Mucosa of descending colon (tissue), 3 donors: ENCODE measurements around the gene MTFMT. TPM values are rescaled to one million over a fixed set of nuclear protein-coding genes. Genes with fewer than 3 reads are reported as not detected.

ENCODE experiments used
- ATAC-seq: fragments of 200-7000 bp; cut with Tn5 transposase; one replicate; pipeline ENCODE4 v1.9.1; 2020; ENCODE audit warnings: mild to moderate bottlenecking, moderate library complexity
- DNase-seq, 3 donors: peaks; one replicate each; pipeline ENCODE4 v3.0.0-alpha.2; 2020
- H3K36me3 ChIP-seq: fragments of 200-600 bp; one replicate; pipeline ENCODE4 v1.8.0; 2021; ENCODE audit warnings: low read depth, mild to moderate bottlenecking
- H3K4me1 ChIP-seq: fragments of 200-600 bp; one replicate; pipeline ENCODE4 v1.8.0; 2021; ENCODE audit warnings: low read depth, mild to moderate bottlenecking
- H3K4me3 ChIP-seq: fragments of 200-600 bp; one replicate; pipeline ENCODE4 v1.8.0; 2021; ENCODE audit warnings: mild to moderate bottlenecking
- H3K9me3 ChIP-seq: fragments of 200-600 bp; one replicate; pipeline ENCODE4 v1.8.0; 2021; ENCODE audit warnings: mild to moderate bottlenecking
- intact Hi-C, 2 donors: fragments of 100-400 bp; cut with DNase I in 1 of 2; cut with micrococcal nuclease in 1 of 2; formaldehyde crosslinking; loops; one replicate each; pipeline versions ENCODE4 v1.11.0 to v1.11.1; 2022; cut with DNase I, micrococcal nuclease
- total RNA-seq, 3 donors: library from RNA; stranded (reverse); fragmentation: NEBNext Ultra II Directional in 2 of 3; extraction: Animal tissue kit (Norgen Biotek cat#: 25700) in 2 of 3; gene quantifications; one replicate each; pipeline versions ENCODE4 v1.2.1 to v1.2.4, GENCODE V29; 2021 to 2023
- TF ChIP-seq, protein P1 (sequence below): fragments of 200-600 bp; IDR thresholded peaks from one replicate; pipeline ENCODE4 v1.8.0; 2022; ENCODE audit warnings: antibody characterized with exemption, mild to moderate bottlenecking
- donor health status: DM: no; HTN: no; CAD: no; lungs with moderate emphysema.
- donor health status: DM: no; HTN: no; CAD: no.
- donor health status: DM: no; HTN: yes; CAD: no.

Gene MTFMT
- total RNA-seq, 3 donors from 2014 or later, result 17.5 to 24.0 (median 19.2) TPM

DNA sequence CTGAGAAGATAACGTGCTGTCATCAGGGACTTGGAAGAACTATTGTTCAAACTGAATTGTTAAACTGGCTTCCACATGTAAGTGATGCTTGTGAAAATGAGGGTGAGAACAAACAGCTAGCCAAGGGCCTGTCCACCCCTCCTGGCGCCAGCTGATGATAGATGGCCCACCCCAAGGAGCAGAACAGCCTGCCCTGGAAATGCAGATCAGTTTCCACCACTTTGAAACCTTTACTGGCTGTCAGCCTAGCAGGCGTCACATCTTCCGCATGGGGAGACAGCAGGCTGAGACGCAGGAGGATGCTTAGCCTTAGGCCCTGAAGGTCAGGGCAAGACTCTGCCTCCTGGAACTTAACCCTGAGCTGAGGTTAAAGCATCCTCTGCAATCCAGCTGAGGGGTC lies 9.4 kb upstream of the MTFMT start:
- Histone ChIP-seq H3K4me3 (no peak overlapping the region), H3K4me1 (peaks cover 16% of the 10 kb centered on the region), H3K9me3 (no peaks in the 10 kb centered on the region), H3K36me3 (no peaks in the 10 kb centered on the region)
- intact Hi-C loops, result loop anchor here in 1 of 2 donors (10.0 kb wide), 1 partner anchor 46 kb away; no protein-coding TSS in a partner anchor
- DNase-seq (no peak), ATAC-seq (no peak)
- TF ChIP-seq, protein P1, sequence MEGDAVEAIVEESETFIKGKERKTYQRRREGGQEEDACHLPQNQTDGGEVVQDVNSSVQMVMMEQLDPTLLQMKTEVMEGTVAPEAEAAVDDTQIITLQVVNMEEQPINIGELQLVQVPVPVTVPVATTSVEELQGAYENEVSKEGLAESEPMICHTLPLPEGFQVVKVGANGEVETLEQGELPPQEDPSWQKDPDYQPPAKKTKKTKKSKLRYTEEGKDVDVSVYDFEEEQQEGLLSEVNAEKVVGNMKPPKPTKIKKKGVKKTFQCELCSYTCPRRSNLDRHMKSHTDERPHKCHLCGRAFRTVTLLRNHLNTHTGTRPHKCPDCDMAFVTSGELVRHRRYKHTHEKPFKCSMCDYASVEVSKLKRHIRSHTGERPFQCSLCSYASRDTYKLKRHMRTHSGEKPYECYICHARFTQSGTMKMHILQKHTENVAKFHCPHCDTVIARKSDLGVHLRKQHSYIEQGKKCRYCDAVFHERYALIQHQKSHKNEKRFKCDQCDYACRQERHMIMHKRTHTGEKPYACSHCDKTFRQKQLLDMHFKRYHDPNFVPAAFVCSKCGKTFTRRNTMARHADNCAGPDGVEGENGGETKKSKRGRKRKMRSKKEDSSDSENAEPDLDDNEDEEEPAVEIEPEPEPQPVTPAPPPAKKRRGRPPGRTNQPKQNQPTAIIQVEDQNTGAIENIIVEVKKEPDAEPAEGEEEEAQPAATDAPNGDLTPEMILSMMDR, result no peak

DNA sequence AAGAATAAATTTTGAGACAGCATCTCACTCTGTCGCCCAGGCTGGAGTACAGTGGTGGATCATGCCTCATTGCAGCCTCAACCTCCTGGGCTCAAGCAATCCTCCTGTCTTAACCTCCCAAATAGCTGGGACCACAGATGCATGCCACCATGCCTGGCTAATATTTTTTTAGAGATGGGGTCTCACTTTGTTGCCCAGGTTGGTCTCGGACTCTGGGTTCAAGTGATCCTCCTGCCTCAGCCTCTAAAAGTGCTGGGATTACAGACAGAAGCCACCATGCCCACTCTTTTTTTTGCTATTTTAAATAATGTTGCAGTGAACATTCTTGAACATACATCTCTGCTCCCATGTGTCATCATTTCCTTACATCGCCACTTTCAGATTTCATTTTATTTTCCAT lies 9.0 kb upstream of the MTFMT start:
- H3K36me3 ChIP-seq, result no peaks in the 10 kb centered on the region
- TF ChIP-seq, protein P1, result no peak
- ATAC-seq (no peak), DNase-seq (no peak)
- intact Hi-C loops, result loop anchor here in 1 of 2 donors (10.0 kb wide), 1 partner anchor 46 kb away; no protein-coding TSS in a partner anchor
- no peak overlapping the region for H3K4me3 ChIP-seq
- H3K4me1 ChIP-seq, result peaks cover 13% of the 10 kb centered on the region
- H3K9me3 ChIP-seq, result no peaks in the 10 kb centered on the region

DNA sequence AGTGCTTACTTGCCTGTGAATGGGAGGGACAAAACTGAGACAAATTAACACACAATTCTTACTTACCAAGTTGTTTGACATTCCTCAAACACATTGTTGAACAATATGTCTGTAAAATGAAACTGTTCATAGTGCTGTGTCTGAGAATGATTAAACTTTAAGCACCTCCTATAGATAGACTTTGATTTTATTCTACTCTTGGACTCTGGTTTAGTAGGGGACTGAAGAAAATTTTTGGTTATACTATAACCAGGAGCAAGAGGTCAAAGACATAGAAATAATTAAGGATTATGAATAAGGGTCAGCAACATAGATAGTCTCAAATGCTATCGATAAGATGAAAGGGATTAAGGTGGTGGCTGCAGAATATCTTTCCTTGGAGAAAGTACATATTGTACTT lies 7.9 kb upstream of the MTFMT start:
- no peak for DNase-seq
- intact Hi-C loops, result loop anchor here in 1 of 2 donors (10.0 kb wide), 1 partner anchor 47 kb away; no protein-coding TSS in a partner anchor
- H3K4me3 ChIP-seq, result no peak overlapping the region
- ATAC-seq, result peak; percentile 46
- no peaks in the 10 kb centered on the region for H3K36me3 ChIP-seq
- peaks cover 12% of the 10 kb centered on the region for H3K4me1 ChIP-seq
- TF ChIP-seq, protein P1, result no peak
- H3K9me3 ChIP-seq, result no peaks in the 10 kb centered on the region

DNA sequence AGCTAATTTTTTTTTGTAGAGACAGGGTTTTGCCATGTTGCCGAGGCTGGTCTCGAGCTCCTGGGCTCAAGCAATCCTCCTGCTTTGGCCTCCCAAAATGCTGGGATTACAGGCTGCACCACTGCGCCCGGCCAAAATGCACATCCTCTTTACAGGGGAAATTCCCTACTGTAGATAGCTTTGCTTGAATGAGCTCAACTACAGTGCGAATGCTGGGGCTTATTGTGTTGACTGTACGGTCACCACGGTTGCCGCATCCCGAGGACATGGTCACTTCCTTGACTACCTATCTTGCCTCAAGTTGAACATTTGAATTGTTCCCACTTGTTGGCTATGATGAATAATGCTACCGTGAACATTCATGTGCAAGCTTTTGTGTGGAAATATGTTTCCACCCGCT lies 5.3 kb upstream of the MTFMT start:
- ATAC-seq (no peak), DNase-seq (no peak)
- peaks cover 8% of the 10 kb centered on the region for H3K4me1 ChIP-seq
- no peaks in the 10 kb centered on the region for H3K36me3 ChIP-seq
- intact Hi-C loops, result loop anchor here in 1 of 2 donors (10.0 kb wide), 1 partner anchor 50 kb away; no protein-coding TSS in a partner anchor
- H3K9me3 ChIP-seq, result no peaks in the 10 kb centered on the region
- H3K4me3 ChIP-seq, result no peak overlapping the region
- TF ChIP-seq, protein P1, result no peak

DNA sequence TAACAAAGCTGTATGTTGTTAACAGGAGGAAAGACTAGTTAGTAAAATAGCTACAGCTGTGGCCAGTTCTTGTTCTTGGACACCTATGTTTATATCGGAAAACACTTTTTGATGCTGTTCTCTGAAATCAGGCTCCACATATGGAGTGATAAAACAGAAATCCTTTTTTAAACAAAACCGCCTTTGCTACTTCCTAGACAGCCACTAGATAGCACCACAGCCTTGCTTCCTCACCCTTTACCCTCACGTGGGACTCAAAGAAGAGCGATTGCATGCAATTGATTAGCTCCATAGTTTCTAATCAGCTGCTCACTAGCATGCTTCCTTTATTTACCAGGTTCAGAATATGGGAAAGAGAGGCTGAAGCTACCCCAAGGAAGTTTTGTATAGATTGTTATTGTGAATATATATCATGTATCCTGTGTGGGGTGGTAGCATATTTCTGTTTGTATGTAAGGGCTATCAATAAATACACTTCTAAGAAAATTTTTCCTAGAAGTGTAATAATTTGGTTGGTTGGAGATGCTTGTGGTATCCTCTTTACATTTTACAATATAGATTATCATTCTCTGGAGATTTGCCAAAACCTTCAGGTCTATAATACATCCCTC lies 4.3 kb upstream of the MTFMT start:
- intact Hi-C loops, result loop anchor here (2.0 to 10.0 kb wide), 2 partner anchors 45 to 51 kb away; no protein-coding TSS in a partner anchor
- DNase-seq (peak in 1 of 3 donors; percentile 58), ATAC-seq (peak; percentile 47)

More for the DNA sequence above, 4.3 kb upstream of the MTFMT start:
- H3K4me1 ChIP-seq, result peaks cover 8% of the 10 kb centered on the region
- H3K4me3 ChIP-seq, result no peak overlapping the region
- no peaks in the 10 kb centered on the region for H3K9me3 ChIP-seq
- TF ChIP-seq, protein P1, result peak; percentile 20
- H3K36me3 ChIP-seq, result no peaks in the 10 kb centered on the region
